HG02884 (cell line): ENCODE results near the gene OSBP2.

Source experiments
- ATAC-seq: cut with Tn5 transposase; IDR thresholded peaks from one replicate; pipeline ENCODE4 v1.9.1; 2021; ENCODE audit warnings: mild to moderate bottlenecking, moderate library complexity; ENCODE audit not compliant: unreplicated experiment

The OSBP2 gene

GRCh38 chr22:30953206-30953605, 258.5 kb downstream of the OSBP2 start:
- ATAC-seq: no peak

GRCh38 chr22:30955153-30955552, 260.5 kb downstream of the OSBP2 start:
- ATAC-seq: no peak
